OCI-LY1 (cell line): Measurements from ENCODE around the gene CCND2.

Experiments used
- H2AFZ ChIP-seq: fragments of 200-600 bp; sonication (generic), shearing (Covaris generic); 2 replicates; pipeline ENCODE4 v1.6.0; 2014; ENCODE audit warnings: antibody characterized with exemption, mild to moderate bottlenecking, low read length
- H3F3A ChIP-seq: fragments of 200-600 bp; sonication (generic), shearing (Covaris generic); 2 replicates; pipeline ENCODE4 v1.6.0; 2014; ENCODE audit warnings: mild to moderate bottlenecking, antibody characterized with exemption, low read length, moderate library complexity; ENCODE audit not compliant: insufficient read depth
- H3K27ac ChIP-seq: fragments of 200-600 bp; sonication (generic); 2 replicates; pipeline ENCODE4 v1.5.1; 2014; ENCODE audit warnings: low read length, mixed run types, mild to moderate bottlenecking, low read depth; ENCODE audit not compliant: poor library complexity, severe bottlenecking
- H3K27me3 ChIP-seq: fragments of 200-600 bp; sonication (generic); 2 replicates; pipeline ENCODE4 v1.6.0; 2014; ENCODE audit warnings: antibody characterized with exemption, mild to moderate bottlenecking, low read length, moderate library complexity; ENCODE audit not compliant: insufficient read depth
- H3K36me3 ChIP-seq: fragments of 200-600 bp; sonication (generic); 2 replicates; pipeline ENCODE4 v1.6.1; 2014; ENCODE audit warnings: mild to moderate bottlenecking, antibody characterized with exemption, low read length, moderate library complexity, mixed read lengths; ENCODE audit not compliant: insufficient read depth
- H3K4me1 ChIP-seq: fragments of 200-600 bp; sonication (generic); 2 replicates; pipeline ENCODE4 v1.5.1; 2014; ENCODE audit warnings: mild to moderate bottlenecking, low read length, moderate library complexity; ENCODE audit not compliant: insufficient read depth, severe bottlenecking
- H3K4me2 ChIP-seq: fragments of 200-600 bp; sonication (generic), shearing (Covaris generic); 2 replicates; pipeline ENCODE4 v1.6.1; 2014; ENCODE audit warnings: low read length
- H3K4me3 ChIP-seq: fragments of 200-600 bp; sonication (generic); 2 replicates; pipeline ENCODE4 v1.5.1; 2014; ENCODE audit warnings: low read length, low read depth, mild to moderate bottlenecking, mixed read lengths; ENCODE audit not compliant: poor library complexity, severe bottlenecking
- H3K79me2 ChIP-seq: fragments of 200-600 bp; shearing (Covaris generic); 2 replicates; pipeline ENCODE4 v1.6.1; 2016; ENCODE audit warnings: mixed run types, low read length, mixed read lengths; ENCODE audit not compliant: insufficient read depth
- H3K9ac ChIP-seq: fragments of 200-600 bp; sonication (generic), shearing (Covaris generic); 2 replicates; pipeline ENCODE4 v1.6.1; 2014; ENCODE audit warnings: mild to moderate bottlenecking, low read length, mixed read lengths
- H3K9me2 ChIP-seq: fragments of 200-600 bp; sonication (generic), shearing (Covaris generic); 2 replicates; pipeline ENCODE4 v1.6.1; 2014; ENCODE audit warnings: low read depth, mild to moderate bottlenecking, low read length, mixed read lengths
- H3K9me3 ChIP-seq: fragments of 200-600 bp; shearing (Covaris generic); 2 replicates; pipeline ENCODE4 v1.6.1; 2014; ENCODE audit warnings: low read length, mixed read lengths
- H4K20me1 ChIP-seq: fragments of 200-600 bp; sonication (generic), shearing (Covaris generic); 2 replicates; pipeline ENCODE4 v1.6.0; 2016; ENCODE audit warnings: mild to moderate bottlenecking, low read length; ENCODE audit not compliant: insufficient read depth
- EZH2 ChIP-seq: fragments of 200-600 bp; sonication (generic), shearing (Covaris generic); IDR thresholded peaks from 2 replicates; pipeline ENCODE4 v1.8.0; 2017; ENCODE audit warnings: borderline replicate concordance, mixed run types, mild to moderate bottlenecking, antibody characterized with exemption, low read length, moderate library complexity, mixed read lengths
- TF ChIP-seq, protein P1 (sequence below): fragments of 200-600 bp; sonication (generic), shearing (Covaris generic); IDR thresholded peaks from 2 replicates; pipeline ENCODE4 v1.5.1; 2017; ENCODE audit warnings: mild to moderate bottlenecking, antibody characterized with exemption, low read length, moderate library complexity, mixed read lengths

The CCND2 gene

DNA sequence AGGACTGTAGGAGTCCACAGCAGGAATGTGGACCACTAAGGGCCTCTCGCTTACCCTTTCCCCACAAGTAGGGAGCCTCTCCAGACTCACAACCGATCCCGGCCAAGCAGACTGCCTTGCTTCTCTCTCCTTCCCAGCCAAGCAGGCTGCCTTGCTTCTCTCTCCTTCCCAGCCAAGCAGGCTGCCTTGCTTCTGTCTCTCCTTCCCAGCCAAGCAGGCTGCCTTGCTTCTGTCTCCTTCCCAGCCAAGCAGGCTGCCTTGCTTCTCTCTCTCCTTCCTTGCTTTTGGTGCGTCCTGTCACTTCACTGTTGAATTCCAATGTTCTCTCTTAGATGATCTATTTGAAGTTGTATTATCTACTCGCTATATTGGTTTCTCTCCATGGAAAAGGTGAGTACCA lies 32.6 kb upstream of the CCND2 start:
- Histone ChIP-seq H2AFZ (no peak overlapping the region), H3K9ac (no peak overlapping the region), H3K9me3 (no peaks in the 10 kb centered on the region), H4K20me1 (no peaks in the 10 kb centered on the region), H3K4me3 (no peak overlapping the region), H3K9me2 (no peaks in the 10 kb centered on the region), H3K36me3 (no peaks in the 10 kb centered on the region), H3K79me2 (no peaks in the 10 kb centered on the region), H3K27ac (no peak overlapping the region), H3F3A (no peaks in the 10 kb centered on the region), H3K4me1 (no peaks in the 10 kb centered on the region), H3K4me2 (no peak overlapping the region), H3K27me3 (peaks cover 3% of the 10 kb centered on the region; the same call in 1 of the 2 replicates)
- no peak for TF ChIP-seq EZH2
- TF ChIP-seq, protein P1, sequence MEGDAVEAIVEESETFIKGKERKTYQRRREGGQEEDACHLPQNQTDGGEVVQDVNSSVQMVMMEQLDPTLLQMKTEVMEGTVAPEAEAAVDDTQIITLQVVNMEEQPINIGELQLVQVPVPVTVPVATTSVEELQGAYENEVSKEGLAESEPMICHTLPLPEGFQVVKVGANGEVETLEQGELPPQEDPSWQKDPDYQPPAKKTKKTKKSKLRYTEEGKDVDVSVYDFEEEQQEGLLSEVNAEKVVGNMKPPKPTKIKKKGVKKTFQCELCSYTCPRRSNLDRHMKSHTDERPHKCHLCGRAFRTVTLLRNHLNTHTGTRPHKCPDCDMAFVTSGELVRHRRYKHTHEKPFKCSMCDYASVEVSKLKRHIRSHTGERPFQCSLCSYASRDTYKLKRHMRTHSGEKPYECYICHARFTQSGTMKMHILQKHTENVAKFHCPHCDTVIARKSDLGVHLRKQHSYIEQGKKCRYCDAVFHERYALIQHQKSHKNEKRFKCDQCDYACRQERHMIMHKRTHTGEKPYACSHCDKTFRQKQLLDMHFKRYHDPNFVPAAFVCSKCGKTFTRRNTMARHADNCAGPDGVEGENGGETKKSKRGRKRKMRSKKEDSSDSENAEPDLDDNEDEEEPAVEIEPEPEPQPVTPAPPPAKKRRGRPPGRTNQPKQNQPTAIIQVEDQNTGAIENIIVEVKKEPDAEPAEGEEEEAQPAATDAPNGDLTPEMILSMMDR: no peak

DNA sequence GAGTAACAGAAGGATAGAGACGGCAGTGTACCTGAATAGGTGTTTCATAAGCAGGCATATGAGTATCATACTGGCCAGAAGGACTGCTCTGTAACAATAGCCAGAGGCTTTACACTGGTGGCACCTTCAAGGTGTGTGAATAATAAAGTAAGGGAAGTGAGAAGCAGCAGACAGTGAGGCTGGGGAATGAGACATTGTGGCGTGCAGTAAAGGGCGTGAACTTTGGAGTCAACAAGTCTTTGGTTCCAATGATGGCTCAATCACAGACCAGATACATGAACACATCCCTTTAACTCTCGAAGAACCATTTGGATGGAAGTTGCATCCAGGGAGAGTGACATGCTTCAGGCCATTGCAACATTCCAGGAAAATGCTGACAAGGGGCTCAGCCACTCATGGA lies 32.0 kb upstream of the CCND2 start:
- Histone ChIP-seq H4K20me1 (no peaks in the 10 kb centered on the region), H3K79me2 (no peaks in the 10 kb centered on the region), H3F3A (no peaks in the 10 kb centered on the region), H2AFZ (no peak overlapping the region), H3K9ac (no peak overlapping the region), H3K9me3 (no peaks in the 10 kb centered on the region), H3K4me1 (no peaks in the 10 kb centered on the region), H3K9me2 (no peaks in the 10 kb centered on the region), H3K4me2 (no peak overlapping the region), H3K27me3 (peaks cover 3% of the 10 kb centered on the region; the same call in 1 of the 2 replicates), H3K36me3 (no peaks in the 10 kb centered on the region), H3K27ac (no peak overlapping the region), H3K4me3 (no peak overlapping the region)
- TF ChIP-seq, protein P1: no peak
- no peak for TF ChIP-seq EZH2

DNA sequence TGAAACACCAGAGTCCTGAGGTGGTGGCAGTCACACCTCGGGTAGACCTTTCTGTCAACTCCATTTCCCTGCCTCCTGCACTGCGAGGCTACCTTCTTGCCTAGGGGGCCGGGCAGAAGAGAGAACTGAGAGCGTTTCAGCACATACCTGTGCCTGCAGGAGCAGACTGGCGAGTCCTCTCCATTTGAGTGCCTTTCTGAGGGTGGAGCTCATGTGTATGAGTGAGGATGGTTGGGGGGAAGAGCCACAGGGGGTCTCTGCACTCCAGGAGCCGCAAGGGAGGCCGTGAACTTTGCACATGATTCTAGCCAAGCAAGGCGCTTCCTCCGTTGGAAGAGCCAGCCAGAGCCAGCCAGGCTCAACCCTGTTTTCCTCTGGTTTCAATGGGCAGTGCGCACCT lies 31.0 kb upstream of the CCND2 start:
- H3K36me3 ChIP-seq: no peaks in the 10 kb centered on the region
- no peaks in the 10 kb centered on the region for H3K9me2 ChIP-seq
- H3K79me2 ChIP-seq: no peaks in the 10 kb centered on the region
- H3K27ac ChIP-seq: no peak overlapping the region
- no peak overlapping the region for H3K4me2 ChIP-seq
- TF ChIP-seq, protein P1: no peak
- no peak for TF ChIP-seq EZH2
- no peak overlapping the region for H2AFZ ChIP-seq
- H4K20me1 ChIP-seq: no peaks in the 10 kb centered on the region
- H3K27me3 ChIP-seq: peaks cover 3% of the 10 kb centered on the region; the same call in 1 of the 2 replicates
- H3K4me3 ChIP-seq: no peak overlapping the region
- no peaks in the 10 kb centered on the region for H3K9me3 ChIP-seq
- H3K9ac ChIP-seq: no peak overlapping the region
- H3F3A ChIP-seq: no peaks in the 10 kb centered on the region
- no peaks in the 10 kb centered on the region for H3K4me1 ChIP-seq
